ENCODE data around the gene SPAG17.

Gene SPAG17

DNA sequence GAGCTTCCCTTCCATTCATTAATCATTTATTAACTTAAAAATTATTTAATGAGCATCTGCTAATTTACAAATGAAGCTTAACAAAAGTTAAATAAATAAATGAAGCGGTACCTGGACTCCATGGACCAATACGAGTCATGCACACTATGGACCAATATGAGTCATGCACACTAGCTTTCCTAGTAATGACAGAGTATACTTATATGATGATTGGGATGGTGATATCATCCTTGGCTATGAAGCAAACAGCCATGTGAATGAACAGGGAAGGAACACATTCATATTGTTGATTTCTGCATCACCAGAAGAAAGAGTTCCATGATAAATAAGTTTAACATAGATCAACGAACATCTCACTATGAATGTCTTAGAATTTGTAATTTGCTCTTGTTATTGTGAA, 109.9 kb downstream of the SPAG17 start:
- DNase-seq (ENCODE audit: low read depth, low spot score), result no peak

DNA sequence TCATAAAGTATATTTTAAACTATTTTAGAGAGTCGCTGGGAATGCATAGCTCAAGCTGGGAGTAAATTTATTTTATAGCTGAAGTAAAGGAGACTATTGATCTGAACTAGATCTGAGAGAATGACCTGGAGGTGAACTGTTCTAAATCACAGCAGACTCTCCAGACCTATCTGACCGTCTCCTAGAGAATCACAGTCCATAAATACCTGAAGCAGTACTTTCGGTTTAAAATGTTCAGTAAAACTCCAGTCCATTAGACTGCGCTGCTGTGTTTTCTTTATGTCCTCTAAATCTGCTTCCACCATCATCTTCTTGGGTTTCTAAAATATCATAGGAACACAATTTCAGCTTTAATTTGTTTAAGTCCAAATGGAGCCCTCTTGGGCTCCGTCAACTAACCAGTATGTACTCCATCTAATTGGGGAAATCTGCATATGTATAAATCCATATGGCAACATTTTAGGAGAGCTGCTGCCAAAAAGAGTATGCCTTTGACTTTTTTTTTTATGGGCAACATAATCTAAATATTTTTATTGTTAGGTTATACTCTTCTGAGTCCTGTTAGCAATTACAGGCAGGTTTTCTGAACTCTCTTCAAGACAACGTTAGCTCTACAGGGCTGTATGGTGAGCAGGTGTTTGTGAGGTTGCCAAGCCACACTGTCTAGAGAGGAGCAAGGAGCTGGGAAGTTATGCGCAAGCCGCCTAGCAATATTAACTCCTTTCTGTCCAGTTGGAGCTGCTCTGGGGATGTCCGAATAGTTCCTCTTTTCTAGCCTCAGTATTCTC, 111.2 kb downstream of the SPAG17 start:
- no peak for DNase-seq (ENCODE audit: low read depth, low spot score)

DNA sequence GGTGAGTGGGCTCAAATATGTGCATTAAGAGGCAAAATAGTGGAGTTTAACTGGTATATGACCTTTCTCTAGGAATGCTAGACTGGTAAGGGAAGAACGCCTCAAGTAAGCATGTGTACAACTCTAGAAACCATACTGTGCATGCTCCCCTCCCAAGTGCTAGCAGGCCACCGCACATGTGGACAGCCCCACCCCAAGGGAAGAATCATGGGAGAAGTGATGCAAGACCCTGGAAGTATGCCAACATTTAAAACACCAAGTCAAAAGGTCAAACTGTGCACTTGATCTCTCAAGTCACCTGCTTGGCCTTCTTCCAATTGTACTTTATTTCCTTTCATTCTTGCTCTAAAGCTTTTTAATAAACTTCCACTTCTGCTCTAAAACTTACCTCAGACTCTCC, 135.0 kb downstream of the SPAG17 start:
- no peak for DNase-seq (ENCODE audit: low read depth, low spot score)

DNA sequence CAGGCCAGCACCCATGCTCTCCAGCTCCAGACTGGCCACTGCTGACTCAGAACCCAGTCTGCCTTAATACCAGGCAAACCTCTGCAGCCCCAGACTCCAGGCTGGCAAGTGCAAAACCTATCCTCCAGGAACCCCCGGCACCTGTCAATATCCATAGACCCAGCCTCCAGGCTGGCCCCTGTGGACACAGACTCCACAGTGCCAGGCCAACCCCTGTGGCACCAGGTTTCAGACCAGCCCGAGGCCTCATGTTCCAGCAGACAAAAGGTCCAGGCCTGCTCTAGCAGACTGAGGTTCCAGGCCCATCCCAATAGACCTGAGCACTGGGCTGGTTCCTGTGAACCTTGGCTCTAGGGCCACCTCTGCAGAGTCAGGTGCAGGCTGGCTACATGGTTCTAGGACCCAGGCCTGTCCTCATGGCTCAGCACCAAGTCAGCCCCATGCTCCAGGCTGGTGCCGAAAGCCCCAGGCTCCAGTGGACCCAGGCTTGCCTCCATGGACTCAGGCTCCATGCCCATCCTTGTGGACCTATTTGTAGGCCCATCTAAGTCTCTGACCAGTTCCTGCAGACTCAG, 137.3 kb downstream of the SPAG17 start:
- no peak for DNase-seq (ENCODE audit: low read depth, low spot score)

DNA sequence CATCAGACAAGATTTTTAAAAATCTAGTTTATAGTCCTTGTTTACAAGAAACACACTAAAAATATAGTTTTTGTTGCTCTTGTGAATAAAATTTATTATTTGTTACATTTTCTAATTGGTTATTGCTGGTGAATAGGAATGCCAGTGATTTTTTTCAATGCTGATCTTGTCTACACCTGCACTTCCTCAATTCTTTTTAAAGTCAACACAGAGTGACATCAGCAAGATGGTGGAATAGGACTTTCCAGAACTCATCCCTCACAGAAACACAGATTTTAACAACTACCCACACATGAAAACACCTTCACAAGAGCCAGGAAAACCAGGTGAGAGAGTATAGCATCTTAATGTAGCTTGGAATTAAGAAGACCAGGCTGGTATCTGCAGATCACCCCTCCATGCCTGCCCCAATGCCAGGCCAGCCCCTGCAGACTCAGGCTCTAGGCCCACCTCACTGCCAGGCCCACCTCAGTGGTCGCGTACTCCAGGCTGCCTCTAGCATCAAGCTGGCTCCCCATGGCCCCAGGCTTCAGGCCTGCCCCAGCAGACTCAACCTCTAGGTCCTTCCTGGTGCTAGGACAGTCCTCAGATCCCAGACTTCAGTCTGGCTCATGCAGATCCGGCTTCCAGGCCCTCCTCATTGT, 137.9 kb downstream of the SPAG17 start:
- no peak for DNase-seq (ENCODE audit: low read depth, low spot score)

DNA sequence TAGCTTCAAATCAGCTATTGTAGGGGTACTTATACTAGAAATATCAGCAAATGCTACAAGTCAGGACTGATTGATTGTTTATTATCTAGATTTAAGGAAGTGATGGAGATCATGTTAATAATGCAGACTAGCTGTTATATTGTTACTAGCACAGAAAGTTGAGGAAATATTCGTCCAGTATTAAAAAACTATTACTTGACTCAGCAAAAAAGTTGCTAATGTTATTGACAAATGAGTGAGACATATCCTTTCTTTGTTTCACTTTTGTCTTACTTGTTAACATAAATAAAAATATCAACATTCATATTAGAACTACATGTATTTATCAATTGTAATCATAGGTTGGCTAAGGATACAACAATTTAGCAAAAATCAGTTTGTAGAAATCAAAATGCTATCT, 141.4 kb downstream of the SPAG17 start:
- no peak for DNase-seq (ENCODE audit: low read depth, low spot score)

DNA sequence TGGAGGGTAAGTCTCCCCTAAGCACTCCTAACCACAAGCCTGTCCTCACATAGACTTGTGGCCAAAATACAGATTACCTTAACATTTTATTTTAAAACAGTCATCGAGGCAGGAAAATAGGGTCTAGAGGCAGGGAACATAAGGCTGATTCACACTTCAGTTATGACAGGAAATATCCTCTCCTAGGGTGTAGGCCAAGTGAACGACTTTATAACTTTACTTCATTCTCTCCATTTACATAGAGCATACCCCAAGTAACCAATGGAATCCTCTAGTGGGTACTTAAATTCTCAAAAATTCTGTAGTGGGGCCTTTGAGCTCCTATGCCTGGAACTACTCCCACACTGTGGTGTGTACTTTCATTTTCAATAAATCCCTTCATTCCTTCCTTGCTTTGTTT, 142.5 kb downstream of the SPAG17 start:
- DNase-seq (ENCODE audit: low read depth, low spot score), result no peak

DNA sequence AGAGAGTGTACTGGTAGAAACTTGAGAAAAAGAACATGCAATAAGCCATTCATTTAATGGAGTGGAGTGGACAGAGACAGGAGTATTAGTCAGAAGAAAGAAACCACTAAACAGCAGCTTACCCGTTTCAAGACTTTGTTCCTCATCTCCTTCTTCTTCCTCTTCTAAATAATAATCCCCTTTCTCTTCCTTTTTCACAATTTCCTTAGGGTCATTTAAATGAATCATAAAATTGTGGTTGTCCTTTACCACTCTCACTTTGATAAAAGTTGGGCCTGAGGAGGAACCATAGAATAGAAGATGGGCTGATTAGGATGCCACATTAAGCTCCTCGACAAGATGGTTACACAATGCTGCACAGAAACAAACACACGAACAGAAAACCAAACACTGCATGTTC, 145.9 kb downstream of the SPAG17 start:
- no peak for DNase-seq (ENCODE audit: low read depth, low spot score)

DNA sequence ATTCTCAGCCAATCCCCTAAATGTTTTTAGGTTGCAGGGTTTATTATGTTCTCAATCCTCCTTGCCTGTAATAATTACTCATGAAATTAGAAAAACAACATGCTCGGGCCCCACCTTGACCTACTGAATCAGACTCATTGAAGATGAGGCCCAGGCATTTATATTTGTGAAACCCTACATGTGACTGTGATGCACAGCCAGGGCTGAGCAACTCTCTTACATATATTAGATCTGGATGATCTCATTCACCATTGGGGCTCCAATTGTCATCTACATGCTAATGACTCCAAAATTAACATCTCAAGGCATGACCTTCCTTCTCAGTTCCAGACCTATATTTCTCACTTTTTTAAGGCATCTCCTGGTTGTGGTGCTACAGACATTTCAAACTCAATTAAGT, 152.1 kb downstream of the SPAG17 start:
- DNase-seq (ENCODE audit: low read depth, low spot score), result no peak

DNA sequence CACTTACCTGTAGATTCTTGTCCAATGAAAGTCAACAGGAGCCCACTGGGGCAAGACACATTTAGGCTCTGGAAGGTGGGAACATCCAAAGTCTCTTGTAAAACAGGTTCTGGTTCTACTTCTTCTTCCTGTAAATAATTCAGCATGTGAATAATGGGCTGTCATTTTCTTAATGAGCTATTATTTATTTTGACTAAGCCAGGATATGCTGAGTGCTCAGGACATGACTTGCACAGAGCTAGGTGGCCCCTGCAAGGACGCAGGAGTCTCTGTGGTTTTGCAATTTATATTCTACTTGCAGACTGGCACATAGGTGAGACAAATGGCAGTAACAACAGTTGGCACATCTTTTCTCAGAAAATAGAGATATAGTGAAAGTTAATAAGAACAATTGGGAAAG, 156.8 kb downstream of the SPAG17 start:
- no peak for DNase-seq (ENCODE audit: low read depth, low spot score)

DNA sequence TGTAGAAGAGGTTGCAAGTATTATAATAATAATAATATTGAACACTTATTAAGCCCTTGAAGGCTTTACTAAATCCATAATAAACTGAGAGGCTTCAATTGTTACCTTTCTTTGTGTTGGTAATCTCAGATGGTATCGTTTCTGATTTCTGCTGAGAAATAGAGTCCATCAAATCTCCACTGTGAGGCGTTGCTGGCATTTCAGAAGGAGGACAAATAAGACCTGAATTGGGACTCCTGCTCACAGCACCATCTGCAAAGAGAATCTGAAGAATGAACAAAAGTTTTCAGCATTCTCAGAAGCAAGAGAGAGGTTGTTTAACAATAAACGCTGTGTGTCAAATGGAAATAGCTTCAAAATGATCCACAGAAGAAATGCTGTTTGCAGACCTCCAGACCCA, 161.8 kb downstream of the SPAG17 start:
- no peak for DNase-seq (ENCODE audit: low read depth, low spot score)

DNA sequence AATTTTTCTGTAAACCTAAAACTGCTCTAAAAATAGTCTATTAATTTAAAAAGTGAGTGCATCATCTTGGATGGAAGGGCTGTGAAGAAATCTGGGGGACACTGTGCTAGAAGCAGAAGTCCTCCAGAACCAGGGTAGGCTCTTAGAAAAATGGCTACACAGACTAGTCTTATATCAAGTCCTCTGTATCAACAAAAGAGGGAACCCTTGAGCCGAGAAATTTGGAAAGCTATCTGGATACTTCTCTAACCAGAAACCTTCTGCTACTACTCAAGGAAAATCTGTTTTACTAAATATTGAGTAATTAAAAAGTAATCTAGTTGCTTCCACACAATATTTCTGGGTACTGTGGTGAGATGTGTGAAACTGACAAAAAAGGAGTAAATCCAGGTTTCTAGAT, 163.4 kb downstream of the SPAG17 start:
- no peak for DNase-seq (ENCODE audit: low read depth, low spot score)

DNA sequence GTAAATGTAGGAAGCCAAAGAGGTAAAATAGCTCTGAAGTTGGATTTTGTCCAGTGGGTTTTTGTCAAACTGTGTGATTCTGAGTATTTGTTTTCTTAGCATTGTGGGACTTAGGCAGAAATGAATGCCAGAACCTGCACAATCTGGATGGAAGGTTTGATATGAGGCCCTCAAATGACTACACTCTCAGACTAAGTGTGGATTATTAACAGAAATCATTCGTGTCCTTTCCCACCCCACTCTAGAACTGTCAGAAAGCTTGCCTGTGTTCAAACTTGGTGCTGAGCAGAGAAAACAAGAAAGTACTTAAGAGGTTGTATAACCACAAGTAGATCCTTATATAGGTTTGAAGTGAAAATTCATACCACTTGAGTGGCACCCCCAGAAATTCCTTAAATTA, 167.0 kb downstream of the SPAG17 start:
- no peak for DNase-seq (ENCODE audit: low read depth, low spot score)

DNA sequence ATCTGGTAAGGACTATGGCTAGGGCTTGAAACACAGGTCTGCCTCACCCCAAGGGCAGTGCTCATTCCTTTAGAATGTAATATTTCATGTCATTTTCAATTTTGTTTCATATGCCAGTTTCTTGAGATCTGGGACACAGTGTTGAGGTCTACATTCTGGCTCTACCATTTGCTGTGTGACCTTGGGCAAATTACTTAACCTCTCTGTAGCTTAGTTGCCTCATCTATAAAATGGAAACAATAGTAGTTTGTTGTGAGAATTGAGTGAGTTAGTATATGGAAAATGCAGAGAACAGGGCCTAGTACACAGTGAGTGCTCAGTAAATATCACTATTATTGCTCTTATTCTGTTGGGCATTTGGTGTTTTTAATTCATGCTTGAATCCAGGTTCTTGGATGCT, 171.1 kb downstream of the SPAG17 start:
- no peak for DNase-seq (ENCODE audit: low read depth, low spot score)

DNA sequence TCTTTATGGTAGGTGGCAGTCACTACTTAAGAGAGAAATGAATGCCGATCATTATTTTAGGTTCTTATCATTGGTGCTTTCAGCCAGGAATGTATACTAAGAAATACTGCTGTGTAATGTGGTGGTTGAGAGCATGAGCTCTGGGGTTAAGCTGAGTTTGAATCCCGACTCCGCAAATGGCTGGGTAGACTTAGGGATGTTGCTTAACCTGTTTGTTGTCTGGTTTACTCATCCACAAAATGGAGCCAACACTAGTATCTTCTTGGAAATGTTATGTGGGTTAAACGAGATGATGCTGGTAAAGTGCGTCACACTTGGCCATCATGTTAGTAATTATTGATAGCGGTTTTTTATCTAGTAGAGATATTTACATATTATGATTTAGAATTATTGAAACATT, 171.7 kb downstream of the SPAG17 start:
- no peak for DNase-seq (ENCODE audit: low read depth, low spot score)

DNA sequence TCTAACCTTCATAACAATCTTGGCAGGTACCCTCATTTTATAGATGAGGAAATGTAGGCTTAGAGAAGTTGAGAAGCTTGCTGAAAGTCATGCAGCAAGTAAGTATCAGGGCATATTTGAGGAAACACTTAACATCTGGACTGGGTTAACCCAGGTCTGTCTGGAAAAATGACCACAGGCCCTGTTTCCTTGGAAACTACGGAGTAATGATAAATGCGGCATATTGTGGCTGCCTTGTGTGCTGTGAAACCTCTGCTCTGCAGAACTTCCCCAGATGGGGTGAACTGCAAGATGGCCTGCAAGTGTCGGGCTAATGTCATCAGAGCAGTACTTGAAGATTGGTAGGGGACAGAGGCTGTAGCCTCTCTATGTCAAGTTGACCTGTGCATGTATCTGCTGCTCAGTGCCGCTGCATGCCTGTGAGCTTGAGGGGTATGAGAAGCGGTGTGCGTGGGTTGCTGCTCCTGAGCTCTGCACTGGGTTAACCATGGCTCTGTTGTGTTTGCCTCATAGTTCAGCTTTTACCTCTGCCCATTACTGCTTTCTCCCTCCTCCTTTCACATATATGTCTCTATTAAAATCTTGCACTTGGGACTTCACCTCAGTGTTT, 172.4 kb downstream of the SPAG17 start:
- DNase-seq (ENCODE audit: low read depth, low spot score), result no peak

DNA sequence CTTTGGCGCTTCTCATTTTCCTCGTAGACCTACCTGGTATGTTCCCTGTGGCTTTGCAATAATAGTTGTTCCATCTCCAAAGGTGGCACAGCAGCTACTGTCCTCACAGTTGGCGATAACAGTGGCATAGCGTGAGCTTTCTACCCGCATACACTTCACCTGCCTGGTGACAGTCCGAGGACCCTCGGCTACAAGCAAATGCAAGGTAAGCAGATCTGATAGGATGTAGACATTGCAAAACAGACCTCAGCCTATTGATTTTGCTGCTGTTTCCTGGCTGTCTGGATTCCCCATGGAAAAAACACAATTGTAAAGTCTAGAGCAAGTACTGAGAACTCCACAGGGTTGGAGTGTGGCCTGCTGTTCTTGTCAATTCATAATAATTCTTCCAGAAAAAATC, 177.0 kb downstream of the SPAG17 start:
- no peak for DNase-seq (ENCODE audit: low read depth, low spot score)

DNA sequence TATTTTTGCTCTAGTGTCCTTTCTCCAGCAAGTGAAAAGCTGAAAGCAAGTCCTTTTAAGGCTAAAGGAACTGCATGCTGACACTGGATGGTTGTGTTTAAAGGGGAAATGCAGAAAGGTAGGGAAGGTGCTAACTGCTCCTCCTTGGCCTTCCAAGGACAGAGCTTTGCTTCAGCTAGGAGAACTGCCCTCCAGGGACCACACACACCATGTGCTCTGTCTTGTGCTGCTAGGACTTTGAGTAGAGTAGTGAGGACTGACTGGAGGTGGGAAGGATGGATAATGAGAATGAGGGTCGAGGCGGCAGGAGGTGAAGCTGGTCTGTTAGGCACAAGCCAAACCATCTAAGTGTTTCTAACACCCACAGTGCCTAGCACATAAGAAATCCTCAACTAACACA, 177.6 kb downstream of the SPAG17 start:
- DNase-seq (ENCODE audit: low read depth, low spot score), result no peak

DNA sequence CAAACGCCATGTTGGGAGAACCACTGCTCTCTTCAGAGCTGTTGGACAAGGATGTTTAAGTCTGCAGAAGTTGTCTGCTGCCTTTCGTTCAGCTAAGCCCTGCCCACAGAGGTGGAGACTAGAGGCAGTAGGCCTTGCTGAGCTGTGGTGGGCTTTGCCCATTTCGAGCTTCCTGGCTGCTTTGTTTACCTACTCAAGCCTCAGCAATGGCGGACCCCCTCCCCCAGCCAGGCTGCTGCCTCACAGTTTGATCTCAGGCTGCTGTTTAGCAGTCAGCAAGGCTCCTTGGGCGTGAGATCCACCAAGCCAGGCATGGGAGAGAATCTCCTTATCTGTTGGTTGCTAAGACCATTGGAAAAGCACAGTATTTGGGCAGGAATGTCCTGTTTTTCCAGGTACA, 180.7 kb downstream of the SPAG17 start:
- no peak for DNase-seq (ENCODE audit: low read depth, low spot score)

DNA sequence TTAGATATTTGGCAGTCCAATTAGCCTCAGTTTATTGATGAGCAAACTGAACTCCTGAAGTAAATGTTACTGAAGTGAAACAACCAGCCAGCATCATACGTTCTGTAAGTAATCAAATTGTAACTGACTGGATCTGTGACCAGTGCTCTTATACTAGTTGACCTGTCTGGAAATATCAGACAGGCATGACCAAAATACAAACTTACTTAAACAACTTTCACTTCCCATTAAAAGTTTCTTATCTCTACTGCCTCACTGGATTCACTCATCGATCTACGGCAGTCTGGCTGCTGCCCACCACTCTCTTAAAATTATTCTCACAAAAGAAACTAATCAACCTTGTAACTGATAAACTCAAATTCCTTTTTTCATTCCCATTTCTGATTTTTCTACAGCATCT, 199.1 kb downstream of the SPAG17 start:
- no peak for DNase-seq (ENCODE audit: low read depth, low spot score)

DNA sequence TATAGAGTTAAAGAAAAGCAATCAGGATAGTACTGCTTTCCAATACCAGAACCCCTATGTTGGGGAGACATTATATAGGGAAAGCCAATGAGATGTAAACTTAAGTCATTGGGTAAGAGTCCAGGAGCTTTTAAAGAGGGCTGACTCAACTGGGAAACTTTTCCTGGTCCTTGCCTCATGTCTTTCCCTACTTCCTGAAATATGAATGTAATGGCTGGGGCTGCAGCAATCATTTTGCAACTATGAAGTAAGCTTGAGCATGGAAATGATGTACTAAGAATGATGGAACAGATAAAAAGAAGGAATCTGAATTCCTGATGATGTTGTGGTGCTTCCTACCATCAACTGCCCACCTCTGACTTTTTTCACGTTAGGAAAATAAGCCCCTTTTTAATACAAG, 199.8 kb downstream of the SPAG17 start:
- no peak for DNase-seq (ENCODE audit: low read depth, low spot score)

DNA sequence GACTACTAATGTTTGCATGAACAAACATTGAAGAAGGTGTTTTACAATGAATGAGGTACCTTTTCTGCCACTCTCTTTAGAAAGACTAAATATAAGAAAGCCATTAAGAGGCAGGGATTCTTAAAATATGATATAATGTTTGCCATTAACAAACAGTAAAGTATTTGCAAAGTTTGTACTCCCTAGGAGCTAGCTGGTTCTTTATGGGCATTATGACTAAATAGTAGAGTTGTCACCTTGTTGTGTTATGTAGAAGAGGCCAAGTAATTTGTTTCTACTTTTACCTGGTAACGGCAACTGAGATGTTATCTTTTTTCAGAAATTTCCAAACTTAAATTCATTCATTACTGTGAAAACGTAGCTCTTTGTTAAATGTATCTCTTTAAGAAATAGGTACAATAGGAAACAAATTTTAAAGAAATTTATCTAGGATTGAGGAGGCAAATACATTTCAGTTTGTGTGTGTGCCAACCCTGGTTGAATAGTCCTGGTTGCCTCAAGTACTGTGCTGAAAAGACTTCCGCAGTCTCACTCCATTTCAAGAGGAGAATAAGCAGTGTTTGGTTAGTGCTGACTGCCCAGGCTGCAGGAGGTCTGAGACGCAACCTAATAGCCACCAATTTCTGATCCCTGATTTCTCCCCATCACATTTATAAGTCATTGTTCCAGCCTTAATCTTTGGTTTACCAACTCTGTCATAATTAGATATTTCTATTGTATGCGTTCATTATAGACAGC, 203.4 kb downstream of the SPAG17 start:
- DNase-seq (ENCODE audit: low read depth, low spot score), result no peak
